PFSK-1 (cell line): ENCODE results near the gene THBS3.

Experiments
- POLR2AphosphoS5 ChIP-seq: IDR thresholded peaks from 2 replicates; pipeline ENCODE4 v1.6.1; 2012; ENCODE audit warnings: low read depth, mild to moderate bottlenecking, control low read depth, low read length, moderate library complexity
- REST ChIP-seq, 2 experiments: IDR thresholded peaks; 2 replicates each; pipeline versions ENCODE4 v1.6.1 to v1.8.0; 2011 to 2012; ENCODE audit warnings: low read depth in 2 of 2, low read length in 2 of 2, control low read depth in 1 of 2, inconsistent platforms in 1 of 2, mild to moderate bottlenecking in 1 of 2, moderate library complexity in 1 of 2; ENCODE audit not compliant: insufficient read depth in 1 of 2
- TAF1 ChIP-seq: IDR thresholded peaks from 2 replicates; pipeline ENCODE4 v1.6.1; 2012; ENCODE audit warnings: low read length, control low read depth, borderline replicate concordance; ENCODE audit not compliant: insufficient read depth

GRCh38 chr1:155160128-155160527 is 47.6 kb downstream of the THBS3 start:
- TF ChIP-seq POLR2AphosphoS5 (no peak), TAF1 (no peak), REST (IDR thresholded peaks at IDR 0.05; ENCODE audit: insufficient read depth in 1 of 2, low read depth in 2 of 2, low read length in 2 of 2) (no peak)
